Endothelial cell of umbilical vein (primary cell): ENCODE results near the gene LIAS. TPM values are rescaled to one million over a fixed set of nuclear protein-coding genes. Genes with fewer than 3 reads are reported as not detected.

Experiments used
- BruUV-seq: library from RNA; stranded (reverse); fragments of 400-500 nt; replicated peaks from 2 replicates; lab custom pipeline; 2021; lab: Mats Ljungman, UMichigan
- CTCF ChIA-PET: fragments of 300-600, 350-600 bp; sonication (Branson Sonifier 250); formaldehyde crosslinking; loops from one replicate; lab custom pipeline; 2021; ENCODE audit warnings: antibody characterized with exemption, inconsistent platforms; lab: Charles Lee
- POLR2A ChIA-PET: fragments of 300-600, 350-600 bp; sonication (Branson Sonifier 250); formaldehyde crosslinking; loops from one replicate; lab custom pipeline; 2021; ENCODE audit warnings: antibody characterized with exemption, inconsistent platforms; lab: Charles Lee
- DNase-seq: peaks from one replicate; pipeline ENCODE4 v3.0.0-alpha.2; 2011; ENCODE audit warnings: low read depth, low spot score
- FAIRE-seq: peaks from 2 replicates; lab custom pipeline; 2011; peaks lifted over from hg19 to GRCh38; lab: Jason Lieb, UNC
- H2AFZ ChIP-seq: 2 replicates; pipeline ENCODE4 v1.6.0; 2012; ENCODE audit warnings: low read depth, low read length, control low read depth, inconsistent platforms
- H3K27ac ChIP-seq: 2 replicates; pipeline ENCODE4 v1.5.1; 2011; ENCODE audit warnings: low read depth, mild to moderate bottlenecking, control low read depth, low read length, moderate library complexity; ENCODE audit not compliant: insufficient read depth
- H3K27me3 ChIP-seq, 2 experiments: 2 replicates each; pipeline versions ENCODE4 v1.6.0 to v1.6.1; 2011; ENCODE audit warnings: low read length in 2 of 2, mixed read lengths in 1 of 2; ENCODE audit not compliant: control insufficient read depth in 2 of 2, insufficient read depth in 2 of 2
- H3K36me3 ChIP-seq, 2 experiments: 2 replicates in 1 of 2; 3 replicates in 1 of 2; pipeline ENCODE4 v1.5.1; 2011; ENCODE audit warnings: low read length in 2 of 2, mild to moderate bottlenecking in 1 of 2, moderate library complexity in 1 of 2; ENCODE audit not compliant: control insufficient read depth in 2 of 2, insufficient read depth in 2 of 2; ENCODE audit errors: extremely low read depth in 1 of 2
- H3K4me1 ChIP-seq: 3 replicates; pipeline ENCODE4 v1.5.1; 2011; ENCODE audit warnings: mild to moderate bottlenecking, low read length; ENCODE audit not compliant: control insufficient read depth, insufficient read depth; ENCODE audit errors: extremely low read depth
- H3K4me2 ChIP-seq: 2 replicates; pipeline ENCODE4 v1.6.1; 2011; ENCODE audit warnings: low read length, control low read depth, mixed read lengths; ENCODE audit not compliant: insufficient read depth
- H3K4me3 ChIP-seq, 3 experiments: fragments of 200-600 bp in 1 of 3; sonication (generic), shearing (Covaris generic) in 1 of 3; replicated peaks in 1 of 3; 2 replicates each; pipeline ENCODE4 v1.5.1; 2011 to 2016; ENCODE audit warnings: control low read depth in 3 of 3, low read length in 3 of 3, mild to moderate bottlenecking in 2 of 3, inconsistent platforms in 1 of 3, low read depth in 1 of 3, moderate library complexity in 1 of 3; ENCODE audit not compliant: insufficient read depth in 1 of 3
- H3K79me2 ChIP-seq: 2 replicates; pipeline ENCODE4 v1.6.0; 2012; ENCODE audit warnings: low read length, inconsistent platforms; ENCODE audit not compliant: control insufficient read depth, insufficient read depth
- H3K9ac ChIP-seq: replicated peaks from 2 replicates; pipeline ENCODE3; 2011; ENCODE audit warnings: low read length, control low read depth; ENCODE audit not compliant: insufficient read depth; ENCODE audit errors: extremely low read depth
- H3K9me1 ChIP-seq: replicated peaks from 3 replicates; pipeline ENCODE4 v1.6.0; 2011; ENCODE audit warnings: mild to moderate bottlenecking, low read length; ENCODE audit not compliant: control insufficient read depth, insufficient read depth; ENCODE audit errors: extremely low read depth
- H3K9me3 ChIP-seq: replicated peaks from 2 replicates; pipeline ENCODE4 v1.5.1; 2012; ENCODE audit warnings: low read length, inconsistent platforms; ENCODE audit not compliant: control insufficient read depth, insufficient read depth
- H4K20me1 ChIP-seq: replicated peaks from 2 replicates; pipeline ENCODE3; 2011; ENCODE audit warnings: mild to moderate bottlenecking, low read length; ENCODE audit not compliant: control insufficient read depth, insufficient read depth; ENCODE audit errors: extremely low read depth
- EZH2 ChIP-seq: IDR thresholded peaks from 2 replicates; pipeline ENCODE4 v1.6.1; 2012; ENCODE audit warnings: borderline replicate concordance, low read depth, mild to moderate bottlenecking, moderate library complexity, low read length, inconsistent platforms; ENCODE audit not compliant: severe bottlenecking
- FOS ChIP-seq: IDR thresholded peaks from 2 replicates; pipeline ENCODE4 v1.6.1; 2011; ENCODE audit warnings: mild to moderate bottlenecking, low read length, moderate library complexity, borderline replicate concordance; ENCODE audit not compliant: insufficient read depth
- GATA2 ChIP-seq: IDR thresholded peaks from 2 replicates; pipeline ENCODE4 v1.7.0; 2011; ENCODE audit warnings: low read depth, mild to moderate bottlenecking, moderate library complexity, mixed read lengths, low read length; ENCODE audit not compliant: insufficient read length, insufficient read depth
- JUN ChIP-seq: IDR thresholded peaks from 2 replicates; pipeline ENCODE4 v1.6.1; 2011; ENCODE audit warnings: borderline replicate concordance, low read depth; ENCODE audit not compliant: insufficient read length, insufficient read depth
- MAX ChIP-seq: IDR thresholded peaks from 2 replicates; pipeline ENCODE4 v1.6.1; 2011; ENCODE audit not compliant: insufficient read depth, insufficient read length
- MYC ChIP-seq: IDR thresholded peaks from one replicate; pipeline ENCODE4 v1.6.1; 2011; ENCODE audit warnings: mild to moderate bottlenecking, low read depth, low read length
- POLR2A ChIP-seq: IDR thresholded peaks from 2 replicates; pipeline ENCODE4 v1.6.1; 2012; ENCODE audit warnings: low read depth, mild to moderate bottlenecking, control low read depth, low read length
- POLR2AphosphoS5 ChIP-seq: IDR thresholded peaks from 2 replicates; pipeline ENCODE4 v1.6.1; 2012; ENCODE audit warnings: low read depth, mild to moderate bottlenecking, control low read depth, low read length, moderate library complexity; ENCODE audit not compliant: insufficient read depth
- dilution Hi-C: fragments of 300-500 bp; cut with MboI; formaldehyde crosslinking; loops from one replicate; pipeline ENCODE4 v1.15.0; 2019; ENCODE audit warnings: low sequenced_read_pairs; ENCODE audit not compliant: extremely low pct_ligation_motif_present
- intact Hi-C: fragments of 100-400 bp; cut with micrococcal nuclease; formaldehyde crosslinking; loops from one replicate; pipeline ENCODE4 v1.10.0; 2022
- polyA plus RNA-seq, 4 experiments: library from polyadenylated mRNA; depleted of rRNA in 3 of 4; stranded (reverse) in 3 of 4; unstranded in 1 of 4; fragments of >200 nt; gene quantifications; 2 replicates each; pipeline versions ENCODE4 v1.2.1 to v1.2.3, GENCODE V29; 2011 to 2012; ENCODE audit warnings: missing spikeins in 1 of 4
- total RNA-seq: library from RNA; stranded (reverse); gene quantifications from 2 replicates; pipeline ENCODE4 v1.2.3, GENCODE V29; 2021
- TF ChIP-seq, protein P1 (sequence below), 2 donors: IDR thresholded peaks; 1 replicate in 1 of 2; 2 replicates in 1 of 2; pipeline ENCODE4 v1.5.1; 2011; ENCODE audit warnings: low read length in 2 of 2, mild to moderate bottlenecking in 2 of 2, moderate library complexity in 2 of 2, control low read depth in 1 of 2, inconsistent platforms in 1 of 2, low read depth in 1 of 2; ENCODE audit not compliant: insufficient read depth in 1 of 2; ENCODE audit errors: extremely low read depth in 1 of 2

LIAS gene
- total and polyA plus RNA-seq, 2 donors (not counting 3 experiments of a cell fraction or from before 2014, with no cell fraction given) = 5.5 to 11.3 TPM

- Histone ChIP-seq H3K4me2 (no peak overlapping the region), H3K36me3 (no peaks in the 10 kb centered on the region), H3K9me3 (no peaks in the 10 kb centered on the region), H3K27ac (no peak overlapping the region), H3K4me3 (no peak overlapping the region), H2AFZ (no peak overlapping the region), H3K4me1 (no peaks in the 10 kb centered on the region), H4K20me1 (no peaks in the 10 kb centered on the region), H3K9me1 (no peaks in the 10 kb centered on the region), H3K27me3 (no peaks in the 10 kb centered on the region), H3K79me2 (no peaks in the 10 kb centered on the region), H3K9ac (no peak overlapping the region)
- dilution Hi-C loops (no loop called here), intact Hi-C loops (no loop called here)
- DNase-seq (no peak), FAIRE-seq (no peak)
- ChIA-PET POLR2A (no interaction called here), CTCF (interaction anchor here (0.7 to 2.2 kb wide), 2 partner anchors 8 to 11 kb away, joined by 3 to 14 read pairs; no protein-coding TSS in a partner anchor)
- TF ChIP-seq FOS = no peak
- TF ChIP-seq EZH2 = no peak
- no peak for TF ChIP-seq MYC
- TF ChIP-seq MAX = no peak
- TF ChIP-seq POLR2A = no peak
- no peak for TF ChIP-seq JUN
- no peak for TF ChIP-seq GATA2
- TF ChIP-seq POLR2AphosphoS5 = no peak
- TF ChIP-seq, protein P1, sequence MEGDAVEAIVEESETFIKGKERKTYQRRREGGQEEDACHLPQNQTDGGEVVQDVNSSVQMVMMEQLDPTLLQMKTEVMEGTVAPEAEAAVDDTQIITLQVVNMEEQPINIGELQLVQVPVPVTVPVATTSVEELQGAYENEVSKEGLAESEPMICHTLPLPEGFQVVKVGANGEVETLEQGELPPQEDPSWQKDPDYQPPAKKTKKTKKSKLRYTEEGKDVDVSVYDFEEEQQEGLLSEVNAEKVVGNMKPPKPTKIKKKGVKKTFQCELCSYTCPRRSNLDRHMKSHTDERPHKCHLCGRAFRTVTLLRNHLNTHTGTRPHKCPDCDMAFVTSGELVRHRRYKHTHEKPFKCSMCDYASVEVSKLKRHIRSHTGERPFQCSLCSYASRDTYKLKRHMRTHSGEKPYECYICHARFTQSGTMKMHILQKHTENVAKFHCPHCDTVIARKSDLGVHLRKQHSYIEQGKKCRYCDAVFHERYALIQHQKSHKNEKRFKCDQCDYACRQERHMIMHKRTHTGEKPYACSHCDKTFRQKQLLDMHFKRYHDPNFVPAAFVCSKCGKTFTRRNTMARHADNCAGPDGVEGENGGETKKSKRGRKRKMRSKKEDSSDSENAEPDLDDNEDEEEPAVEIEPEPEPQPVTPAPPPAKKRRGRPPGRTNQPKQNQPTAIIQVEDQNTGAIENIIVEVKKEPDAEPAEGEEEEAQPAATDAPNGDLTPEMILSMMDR (IDR thresholded peaks at IDR 0.05; ENCODE audit: extremely low read depth in 1 of 2, insufficient read depth in 1 of 2, low read depth in 1 of 2, low read length in 2 of 2) = no peak
- no TSS peak for BruUV-seq
Observed at GRCh38 chr4:39480251-39480650, 21.4 kb downstream of the LIAS start.
